ENCODE results near the gene RAVER1. TPM values are rescaled to one million over a fixed set of nuclear protein-coding genes. Genes with fewer than 3 reads are reported as not detected.

Gene RAVER1
- total and polyA plus RNA-seq, 9 of the 15 experiments (the other 6 are each of a cell fraction or from before 2014, with no cell fraction given): 0.06 to 113 (median 7.0) TPM

GRCh38 chr19:10334588-10335351 lies 1.4 kb upstream of the RAVER1 start (continued):
- TF ChIP-seq ETV5 (CRISPR knock-in tag; IDR thresholded peaks at IDR 0.05; ENCODE audit: low read depth): peak; percentile 79
- peak; percentile 27 for TF ChIP-seq CHD1 (IDR thresholded peaks at IDR 0.05; ENCODE audit: low read length)
- TF ChIP-seq ZNF311 (CRISPR knock-in tag; IDR thresholded peaks at IDR 0.05): no peak
- no peak for TF ChIP-seq ZNF140 (CRISPR knock-in tag; IDR thresholded peaks at IDR 0.05)
- no peak for TF ChIP-seq CUX1 (CRISPR knock-in tag; IDR thresholded peaks at IDR 0.05)
- TF ChIP-seq ZFP30 (CRISPR knock-in tag; IDR thresholded peaks at IDR 0.05; ENCODE audit: borderline replicate concordance): no peak
- TF ChIP-seq FOXP4 (CRISPR knock-in tag; IDR thresholded peaks at IDR 0.05; ENCODE audit: borderline replicate concordance): no peak
- no peak for TF ChIP-seq BRD4 (IDR thresholded peaks at IDR 0.05)
- TF ChIP-seq SFPQ (IDR thresholded peaks at IDR 0.05; ENCODE audit: low read depth, low read length): no peak
- TF ChIP-seq PRPF4 (IDR thresholded peaks at IDR 0.05; ENCODE audit: insufficient read depth, low read depth, low read length, poor library complexity, severe bottlenecking): no peak
- peak; percentile 75 for TF ChIP-seq PRDM10 (IDR thresholded peaks at IDR 0.05; ENCODE audit: partially characterized antibody)

Data from K562 (cell line).